Trophoblast cell (in vitro differentiated cells and primary cell): ENCODE results near the gene KRTAP10-12.

Experiments
- DNase-seq, 2 donors: peaks; one replicate each; pipeline ENCODE4 v3.0.0-alpha.2; 2016
- H2AFZ ChIP-seq: 2 replicates; pipeline ENCODE4 v1.6.1; 2013; ENCODE audit warnings: low read length, moderate library complexity, mild to moderate bottlenecking; ENCODE audit not compliant: insufficient read depth, poor library complexity
- H2AK5ac ChIP-seq: 2 replicates; pipeline ENCODE4 v1.6.1; 2013; ENCODE audit warnings: mild to moderate bottlenecking, low read length
- H2BK120ac ChIP-seq: 2 replicates; pipeline ENCODE4 v1.6.1; 2013; ENCODE audit warnings: low read length, mild to moderate bottlenecking, moderate library complexity; ENCODE audit not compliant: insufficient read depth, poor library complexity
- H2BK12ac ChIP-seq: 2 replicates; pipeline ENCODE4 v1.6.1; 2013; ENCODE audit warnings: mild to moderate bottlenecking, low read length, moderate library complexity
- H2BK5ac ChIP-seq: 2 replicates; pipeline ENCODE4 v1.6.1; 2013; ENCODE audit warnings: low read length, low read depth, moderate library complexity, mild to moderate bottlenecking; ENCODE audit not compliant: poor library complexity
- H3K14ac ChIP-seq: 2 replicates; pipeline ENCODE4 v1.6.1; 2013; ENCODE audit warnings: mild to moderate bottlenecking, low read length
- H3K18ac ChIP-seq: 2 replicates; pipeline ENCODE4 v1.6.1; 2013; ENCODE audit warnings: mild to moderate bottlenecking, low read length
- H3K23ac ChIP-seq: 2 replicates; pipeline ENCODE4 v1.6.1; 2013; ENCODE audit warnings: low read length
- H3K27ac ChIP-seq: 2 replicates; pipeline ENCODE4 v1.5.1; 2013; ENCODE audit warnings: low read depth, mild to moderate bottlenecking, inconsistent platforms, low read length, moderate library complexity
- H3K27me3 ChIP-seq: 2 replicates; pipeline ENCODE4 v1.6.1; 2013; ENCODE audit warnings: inconsistent platforms, mild to moderate bottlenecking, low read length, moderate library complexity; ENCODE audit not compliant: insufficient read depth
- H3K36me3 ChIP-seq, 2 experiments: 1 replicate in 1 of 2; 2 replicates in 1 of 2; pipeline ENCODE4 v1.6.1; 2013; ENCODE audit warnings: low read length in 2 of 2, mild to moderate bottlenecking in 2 of 2, moderate library complexity in 1 of 2; ENCODE audit not compliant: insufficient read depth in 2 of 2, control insufficient read depth in 1 of 2
- H3K4ac ChIP-seq: 2 replicates; pipeline ENCODE4 v1.6.1; 2013; ENCODE audit warnings: low read depth, mild to moderate bottlenecking, low read length, moderate library complexity
- H3K4me1 ChIP-seq, 2 experiments: 1 replicate in 1 of 2; 2 replicates in 1 of 2; pipeline ENCODE4 v1.6.1; 2013; ENCODE audit warnings: low read length in 2 of 2, mild to moderate bottlenecking in 2 of 2, moderate library complexity in 1 of 2; ENCODE audit not compliant: insufficient read depth in 2 of 2, control insufficient read depth in 1 of 2
- H3K4me2 ChIP-seq: 2 replicates; pipeline ENCODE4 v1.6.1; 2013; ENCODE audit warnings: inconsistent platforms, mild to moderate bottlenecking, low read length, moderate library complexity
- H3K4me3 ChIP-seq: 2 replicates; pipeline ENCODE4 v1.5.1; 2013; ENCODE audit warnings: mild to moderate bottlenecking, low read depth, low read length, inconsistent platforms
- H3K79me1 ChIP-seq: one replicate; pipeline ENCODE4 v1.6.1; 2013; ENCODE audit warnings: low read length
- H3K79me2 ChIP-seq: 2 replicates; pipeline ENCODE4 v1.6.1; 2013; ENCODE audit warnings: low read length, mild to moderate bottlenecking; ENCODE audit not compliant: control insufficient read depth, insufficient read depth, poor library complexity
- H3K9ac ChIP-seq: 2 replicates; pipeline ENCODE4 v1.6.1; 2013; ENCODE audit warnings: mild to moderate bottlenecking, low read length
- H3K9me3 ChIP-seq: 2 replicates; pipeline ENCODE4 v1.6.1; 2013; ENCODE audit warnings: low read depth, mild to moderate bottlenecking, control low read depth, inconsistent platforms, low read length; ENCODE audit not compliant: insufficient read depth
- H4K12ac ChIP-seq: 2 replicates; pipeline ENCODE4 v1.6.1; 2013; ENCODE audit warnings: low read depth, mild to moderate bottlenecking, low read length, moderate library complexity
- H4K8ac ChIP-seq: 2 replicates; pipeline ENCODE4 v1.6.1; 2013; ENCODE audit warnings: low read depth, mild to moderate bottlenecking, low read length, moderate library complexity
- H4K91ac ChIP-seq: one replicate; pipeline ENCODE4 v1.6.1; 2013; ENCODE audit warnings: low read depth, mild to moderate bottlenecking, low read length, moderate library complexity
- WGBS: extraction: QIAGEN DNeasy Blood & Tissue Kit; methylation state at CpG from one replicate; pipeline ENCODE4 v1.1.7; 2013; ENCODE audit warnings: missing lambda C conversion rate; ENCODE audit not compliant: insufficient read length, insufficient coverage; ENCODE audit errors: extremely low coverage; 5-methylcytosine and 5-hydroxymethylcytosine counted together

KRTAP10-12 gene

GRCh38 chr21:44720170-44720569, 23.2 kb downstream of the KRTAP10-12 start:
- H3K18ac ChIP-seq = no peak overlapping the region
- no peak overlapping the region for H2BK5ac ChIP-seq
- H3K14ac ChIP-seq = no peak overlapping the region

GRCh38 chr21:44722731-44723130, 25.8 kb downstream of the KRTAP10-12 start:
- DNase-seq = no peak
- no peak overlapping the region for H4K12ac ChIP-seq
- no peak overlapping the region for H3K27ac ChIP-seq
- no peak overlapping the region for H3K4ac ChIP-seq
- H3K79me1 ChIP-seq = no peaks in the 10 kb centered on the region
- H2BK120ac ChIP-seq = no peak overlapping the region
- no CpG with 5 or more reads among the region's 5 CpGs for WGBS
- H4K91ac ChIP-seq = no peak overlapping the region
- H3K36me3 ChIP-seq = no peaks in the 10 kb centered on the region
- H3K14ac ChIP-seq = no peak overlapping the region
- no peak overlapping the region for H3K4me3 ChIP-seq
- H3K9me3 ChIP-seq = peaks cover 4% of the 10 kb centered on the region
- no peak overlapping the region for H3K18ac ChIP-seq
- no peak overlapping the region for H2AFZ ChIP-seq
- H3K4me1 ChIP-seq = peaks cover 0 to 8% of the 10 kb centered on the region in 2 experiments
- no peaks in the 10 kb centered on the region for H3K27me3 ChIP-seq
- H2BK5ac ChIP-seq = no peak overlapping the region
- no peak overlapping the region for H2BK12ac ChIP-seq
- H3K9ac ChIP-seq = no peak overlapping the region
- H2AK5ac ChIP-seq = no peak overlapping the region
- no peak overlapping the region for H4K8ac ChIP-seq
- no peaks in the 10 kb centered on the region for H3K79me2 ChIP-seq
- no peak overlapping the region for H3K23ac ChIP-seq
- no peak overlapping the region for H3K4me2 ChIP-seq

More at GRCh38 chr21:44720170-44720569, 23.2 kb downstream of the KRTAP10-12 start:
- H3K4me2 ChIP-seq = no peak overlapping the region
- no CpG with 5 or more reads among the region's 2 CpGs for WGBS
- H2AK5ac ChIP-seq = no peak overlapping the region
- H3K27ac ChIP-seq = no peak overlapping the region
- H2BK120ac ChIP-seq = no peak overlapping the region
- H3K9me3 ChIP-seq = peaks cover 4% of the 10 kb centered on the region
- no peak overlapping the region for H3K4me3 ChIP-seq
- H3K36me3 ChIP-seq = no peaks in the 10 kb centered on the region
- H3K27me3 ChIP-seq = no peaks in the 10 kb centered on the region
- no peak overlapping the region for H3K9ac ChIP-seq
- no peak overlapping the region for H4K91ac ChIP-seq
- no peak for DNase-seq
- H4K8ac ChIP-seq = no peak overlapping the region
- no peak overlapping the region for H2BK12ac ChIP-seq
- H3K4me1 ChIP-seq = peaks cover 0 to 8% of the 10 kb centered on the region in 2 experiments
- no peak overlapping the region for H4K12ac ChIP-seq
- H3K79me2 ChIP-seq = no peaks in the 10 kb centered on the region
- H3K23ac ChIP-seq = no peak overlapping the region
- H2AFZ ChIP-seq = no peak overlapping the region
- no peak overlapping the region for H3K4ac ChIP-seq
- no peaks in the 10 kb centered on the region for H3K79me1 ChIP-seq

GRCh38 chr21:44723177-44724131, 26.5 kb downstream of the KRTAP10-12 start:
- H4K8ac ChIP-seq = no peak overlapping the region
- no peak for DNase-seq
- H3K9ac ChIP-seq = no peak overlapping the region
- no peaks in the 10 kb centered on the region for H3K27me3 ChIP-seq
- H2AFZ ChIP-seq = no peak overlapping the region
- H3K4me3 ChIP-seq = no peak overlapping the region
- H4K12ac ChIP-seq = no peak overlapping the region
- H3K4ac ChIP-seq = no peak overlapping the region
- H3K79me2 ChIP-seq = no peaks in the 10 kb centered on the region
- no peak overlapping the region for H2AK5ac ChIP-seq
- no peaks in the 10 kb centered on the region for H3K36me3 ChIP-seq
- H2BK5ac ChIP-seq = no peak overlapping the region
- H2BK120ac ChIP-seq = no peak overlapping the region
- peaks cover 4% of the 10 kb centered on the region for H3K9me3 ChIP-seq
- no peak overlapping the region for H4K91ac ChIP-seq
- no peak overlapping the region for H3K23ac ChIP-seq
- H3K4me2 ChIP-seq = peak overlapping the region; percentile 23
- peaks cover 0 to 8% of the 10 kb centered on the region in 2 experiments for H3K4me1 ChIP-seq
- H3K27ac ChIP-seq = no peak overlapping the region
- H2BK12ac ChIP-seq = no peak overlapping the region
- H3K18ac ChIP-seq = no peak overlapping the region
- WGBS = no CpG with 5 or more reads among the region's 61 CpGs
- H3K79me1 ChIP-seq = no peaks in the 10 kb centered on the region
- H3K14ac ChIP-seq = no peak overlapping the region

GRCh38 chr21:44724196-44724595, 27.2 kb downstream of the KRTAP10-12 start:
- Histone ChIP-seq H2BK12ac (no peak overlapping the region), H4K12ac (no peak overlapping the region), H3K14ac (no peak overlapping the region), H3K4me3 (peak overlapping the region; percentile 47), H4K8ac (no peak overlapping the region), H3K9ac (no peak overlapping the region), H3K36me3 (no peaks in the 10 kb centered on the region), H3K4me1 (peaks cover 0 to 8% of the 10 kb centered on the region in 2 experiments), H4K91ac (no peak overlapping the region), H3K18ac (no peak overlapping the region), H2AK5ac (no peak overlapping the region), H3K79me1 (no peaks in the 10 kb centered on the region), H2BK120ac (no peak overlapping the region), H3K4ac (no peak overlapping the region), H3K27ac (no peak overlapping the region), H3K4me2 (no peak overlapping the region), H3K9me3 (peaks cover 4% of the 10 kb centered on the region), H3K27me3 (no peaks in the 10 kb centered on the region), H3K23ac (no peak overlapping the region), H2BK5ac (no peak overlapping the region), H2AFZ (no peak overlapping the region), H3K79me2 (no peaks in the 10 kb centered on the region)
- DNase-seq = no peak
- WGBS = no CpG with 5 or more reads among the region's 7 CpGs
